HG02943 (cell line): Measurements from ENCODE around the gene TSPAN7.

Experiments used
- ATAC-seq: cut with Tn5 transposase; IDR thresholded peaks from one replicate; pipeline ENCODE4 v1.9.1; 2021; ENCODE audit warnings: mild to moderate bottlenecking, low read depth, moderate library complexity; ENCODE audit not compliant: unreplicated experiment

Gene TSPAN7

GRCh38 chrX:38675856-38676255 lies 114.5 kb downstream of the TSPAN7 start:
- ATAC-seq, result no peak

GRCh38 chrX:38678183-38678582 lies 116.8 kb downstream of the TSPAN7 start:
- ATAC-seq, result no peak

- ATAC-seq, result no peak
Observed at GRCh38 chrX:38678821-38679220, 117.5 kb downstream of the TSPAN7 start.

- no peak for ATAC-seq
Observed at GRCh38 chrX:38679695-38680094, 118.4 kb downstream of the TSPAN7 start.

- ATAC-seq, result no peak
Observed at GRCh38 chrX:38682095-38682494, 120.8 kb downstream of the TSPAN7 start.

- no peak for ATAC-seq
Observed at GRCh38 chrX:38692961-38693360, 131.6 kb downstream of the TSPAN7 start.

GRCh38 chrX:38694394-38694793 lies 133.1 kb downstream of the TSPAN7 start:
- no peak for ATAC-seq

GRCh38 chrX:38697461-38697860 lies 136.1 kb downstream of the TSPAN7 start:
- ATAC-seq, result no peak

- no peak for ATAC-seq
Observed at GRCh38 chrX:38699121-38699520, 137.8 kb downstream of the TSPAN7 start.

- no peak for ATAC-seq
Observed at GRCh38 chrX:38699696-38700095, 138.4 kb downstream of the TSPAN7 start.

- ATAC-seq, result no peak
Observed at GRCh38 chrX:38701073-38701472, 139.7 kb downstream of the TSPAN7 start.

- ATAC-seq, result no peak
Observed at GRCh38 chrX:38704146-38704882, 143.0 kb downstream of the TSPAN7 start.

- ATAC-seq, result no peak
Observed at GRCh38 chrX:38717871-38718270, 156.5 kb downstream of the TSPAN7 start.

- ATAC-seq, result no peak
Observed at GRCh38 chrX:38718311-38718710, 157.0 kb downstream of the TSPAN7 start.

- ATAC-seq, result no peak
Observed at GRCh38 chrX:38726612-38727011, 165.3 kb downstream of the TSPAN7 start.

GRCh38 chrX:38727668-38728067 lies 166.3 kb downstream of the TSPAN7 start:
- ATAC-seq, result no peak

- ATAC-seq, result no peak
Observed at GRCh38 chrX:38732866-38733265, 171.5 kb downstream of the TSPAN7 start.
